ENCODE measurements around the gene GOLIM4. TPM values are rescaled to one million over a fixed set of nuclear protein-coding genes. Genes with fewer than 3 reads are reported as not detected.

GOLIM4 gene
- total and polyA plus RNA-seq, 2 experiments from 2014 or later: 45.3 to 67.2 TPM

DNA sequence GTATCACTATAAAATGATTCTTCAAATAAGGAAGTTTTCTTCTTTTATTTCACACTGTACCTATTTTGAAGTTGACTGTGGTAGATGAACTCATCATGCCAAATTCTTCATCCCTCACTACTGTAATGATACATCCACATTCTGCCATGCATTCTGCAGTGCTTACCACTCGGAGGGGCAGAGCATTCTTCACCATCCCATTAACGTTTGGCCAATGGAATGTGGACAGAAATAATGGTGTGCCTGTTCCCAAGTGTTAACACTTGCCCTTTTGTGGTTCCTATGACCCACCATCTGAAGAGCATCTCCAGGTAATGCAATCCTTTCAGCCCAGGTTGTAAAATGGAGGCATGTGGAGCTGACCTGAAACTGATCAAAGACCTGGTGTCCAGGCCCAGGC lies 18.6 kb downstream of the GOLIM4 start:
- no peaks in the 10 kb centered on the region for H3K36me3 ChIP-seq (replicated peaks; ENCODE audit: insufficient read depth, low read depth)
- TF ChIP-seq EZH2 (IDR thresholded peaks at IDR 0.05; ENCODE audit: borderline replicate concordance): no peak
- TF ChIP-seq, protein P1, sequence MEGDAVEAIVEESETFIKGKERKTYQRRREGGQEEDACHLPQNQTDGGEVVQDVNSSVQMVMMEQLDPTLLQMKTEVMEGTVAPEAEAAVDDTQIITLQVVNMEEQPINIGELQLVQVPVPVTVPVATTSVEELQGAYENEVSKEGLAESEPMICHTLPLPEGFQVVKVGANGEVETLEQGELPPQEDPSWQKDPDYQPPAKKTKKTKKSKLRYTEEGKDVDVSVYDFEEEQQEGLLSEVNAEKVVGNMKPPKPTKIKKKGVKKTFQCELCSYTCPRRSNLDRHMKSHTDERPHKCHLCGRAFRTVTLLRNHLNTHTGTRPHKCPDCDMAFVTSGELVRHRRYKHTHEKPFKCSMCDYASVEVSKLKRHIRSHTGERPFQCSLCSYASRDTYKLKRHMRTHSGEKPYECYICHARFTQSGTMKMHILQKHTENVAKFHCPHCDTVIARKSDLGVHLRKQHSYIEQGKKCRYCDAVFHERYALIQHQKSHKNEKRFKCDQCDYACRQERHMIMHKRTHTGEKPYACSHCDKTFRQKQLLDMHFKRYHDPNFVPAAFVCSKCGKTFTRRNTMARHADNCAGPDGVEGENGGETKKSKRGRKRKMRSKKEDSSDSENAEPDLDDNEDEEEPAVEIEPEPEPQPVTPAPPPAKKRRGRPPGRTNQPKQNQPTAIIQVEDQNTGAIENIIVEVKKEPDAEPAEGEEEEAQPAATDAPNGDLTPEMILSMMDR (IDR thresholded peaks at IDR 0.05; ENCODE audit: poor library complexity): no peak
- TF ChIP-seq EZH2phosphoT487 (IDR thresholded peaks at IDR 0.05; ENCODE audit: low read depth, severe bottlenecking, unreplicated experiment): no peak
- no peak for DNase-seq (ENCODE audit: low spot score)
- H3K4me2 ChIP-seq: no peak overlapping the region
- H3K4me1 ChIP-seq (ENCODE audit: insufficient read depth): peaks cover 7% of the 10 kb centered on the region
- no peaks in the 10 kb centered on the region for H3K27me3 ChIP-seq
- H3K9me2 ChIP-seq (replicated peaks; ENCODE audit: insufficient read depth): no peaks in the 10 kb centered on the region
- H3K27ac ChIP-seq: no peak overlapping the region
- no peak overlapping the region for H3K4me3 ChIP-seq
- H4K20me1 ChIP-seq (ENCODE audit: insufficient read depth, poor library complexity, severe bottlenecking): peaks cover 5% of the 10 kb centered on the region
- 69% methylated on average over 2 of the region's 2 CpGs for WGBS (ENCODE audit: low lambda C conversion rate, missing lambda C conversion rate)
- H3K9me3 ChIP-seq (ENCODE audit: low read depth): no peaks in the 10 kb centered on the region
- no peak overlapping the region for H2AFZ ChIP-seq
- H3K79me2 ChIP-seq: peaks cover 97% of the 10 kb centered on the region

GRCh38 chr3:168073842-168074605 lies 21.7 kb downstream of the GOLIM4 start:
- H3K79me2 ChIP-seq: peaks cover 96% of the 10 kb centered on the region
- TF ChIP-seq EZH2phosphoT487 (IDR thresholded peaks at IDR 0.05; ENCODE audit: low read depth, severe bottlenecking, unreplicated experiment) (no peak), EZH2 (IDR thresholded peaks at IDR 0.05; ENCODE audit: borderline replicate concordance) (no peak)
- TF ChIP-seq, protein P1 (IDR thresholded peaks at IDR 0.05; ENCODE audit: poor library complexity): no peak
- no peaks in the 10 kb centered on the region for H3K9me2 ChIP-seq (replicated peaks; ENCODE audit: insufficient read depth)
- no peaks in the 10 kb centered on the region for H3K27me3 ChIP-seq
- 90% methylated on average over 4 of the region's 4 CpGs for WGBS (ENCODE audit: low lambda C conversion rate, missing lambda C conversion rate)
- no peaks in the 10 kb centered on the region for H3K9me3 ChIP-seq (ENCODE audit: low read depth)
- no peaks in the 10 kb centered on the region for H4K20me1 ChIP-seq (ENCODE audit: insufficient read depth, poor library complexity, severe bottlenecking)
- H3K27ac ChIP-seq: peak overlapping the region; percentile 0
- H3K4me1 ChIP-seq (ENCODE audit: insufficient read depth): no peaks in the 10 kb centered on the region
- H3K4me3 ChIP-seq: no peak overlapping the region
- H3K4me2 ChIP-seq: no peak overlapping the region
- DNase-seq (ENCODE audit: low spot score): no peak
- no peak overlapping the region for H2AFZ ChIP-seq
- H3K36me3 ChIP-seq (replicated peaks; ENCODE audit: insufficient read depth, low read depth): no peaks in the 10 kb centered on the region

GRCh38 chr3:168072323-168072650 lies 23.4 kb downstream of the GOLIM4 start:
- DNase-seq (ENCODE audit: low spot score): no peak
- no peaks in the 10 kb centered on the region for H4K20me1 ChIP-seq (ENCODE audit: insufficient read depth, poor library complexity, severe bottlenecking)
- TF ChIP-seq, protein P1 (IDR thresholded peaks at IDR 0.05; ENCODE audit: poor library complexity): no peak
- TF ChIP-seq EZH2phosphoT487 (IDR thresholded peaks at IDR 0.05; ENCODE audit: low read depth, severe bottlenecking, unreplicated experiment) (no peak), EZH2 (IDR thresholded peaks at IDR 0.05; ENCODE audit: borderline replicate concordance) (no peak)
- no peaks in the 10 kb centered on the region for H3K27me3 ChIP-seq
- H3K9me2 ChIP-seq (replicated peaks; ENCODE audit: insufficient read depth): no peaks in the 10 kb centered on the region
- peaks cover 96% of the 10 kb centered on the region for H3K79me2 ChIP-seq
- no peaks in the 10 kb centered on the region for H3K4me1 ChIP-seq (ENCODE audit: insufficient read depth)
- H2AFZ ChIP-seq: no peak overlapping the region
- H3K4me3 ChIP-seq: no peak overlapping the region
- no peaks in the 10 kb centered on the region for H3K9me3 ChIP-seq (ENCODE audit: low read depth)
- no peak overlapping the region for H3K27ac ChIP-seq
- no peaks in the 10 kb centered on the region for H3K36me3 ChIP-seq (replicated peaks; ENCODE audit: insufficient read depth, low read depth)
- H3K4me2 ChIP-seq: no peak overlapping the region
